Loucy (cell line): ENCODE results near the gene RBSN.

Source experiments
- H2AFZ ChIP-seq: fragments of 200-600 bp; sonication (generic); 2 replicates; pipeline ENCODE4 v1.6.0; 2016; ENCODE audit warnings: antibody characterized with exemption, mild to moderate bottlenecking, low read length, moderate library complexity
- H3F3A ChIP-seq: fragments of 200-600 bp; 2 replicates; pipeline ENCODE4 v1.6.0; 2016; ENCODE audit warnings: antibody characterized with exemption, low read depth, mild to moderate bottlenecking
- H3K27me3 ChIP-seq: fragments of 200-600 bp; sonication (generic); 2 replicates; pipeline ENCODE4 v1.6.1; 2014; ENCODE audit warnings: low read length, mild to moderate bottlenecking; ENCODE audit not compliant: insufficient read depth, poor library complexity, severe bottlenecking
- H3K36me3 ChIP-seq: fragments of 200-600 bp; sonication (generic); 2 replicates; pipeline ENCODE4 v1.6.1; 2016; ENCODE audit warnings: low read length; ENCODE audit not compliant: insufficient read depth
- H3K4me1 ChIP-seq: fragments of 200-600 bp; sonication (generic); 2 replicates; pipeline ENCODE4 v1.5.1; 2014; ENCODE audit warnings: low read length, mild to moderate bottlenecking; ENCODE audit not compliant: insufficient read depth, poor library complexity, severe bottlenecking
- H3K4me2 ChIP-seq: fragments of 200-600 bp; sonication (generic); 2 replicates; pipeline ENCODE4 v1.6.0; 2014; ENCODE audit warnings: antibody characterized with exemption, low read length, low read depth, mild to moderate bottlenecking; ENCODE audit not compliant: poor library complexity, severe bottlenecking
- H3K4me3 ChIP-seq: fragments of 200-600 bp; sonication (generic); 2 replicates; pipeline ENCODE4 v1.5.1; 2014; ENCODE audit warnings: low read length, mild to moderate bottlenecking, mixed read lengths; ENCODE audit not compliant: poor library complexity, severe bottlenecking
- H3K79me2 ChIP-seq: fragments of 200-600 bp; sonication (generic); 2 replicates; pipeline ENCODE4 v1.6.1; 2014; ENCODE audit warnings: low read length; ENCODE audit not compliant: insufficient read depth
- H3K9ac ChIP-seq: fragments of 200-600 bp; sonication (generic); 2 replicates; pipeline ENCODE4 v1.6.0; 2014; ENCODE audit warnings: mild to moderate bottlenecking, low read depth, low read length, moderate library complexity; ENCODE audit not compliant: poor library complexity, severe bottlenecking
- H3K9me2 ChIP-seq: fragments of 200-600 bp; sonication (generic); replicated peaks from 2 replicates; pipeline ENCODE4 v1.6.1; 2016; ENCODE audit warnings: low read depth, low read length, mixed read lengths
- H3K9me3 ChIP-seq: fragments of 200-600 bp; sonication (generic); 2 replicates; pipeline ENCODE4 v1.6.1; 2014; ENCODE audit warnings: mild to moderate bottlenecking, antibody characterized with exemption, low read length, low read depth; ENCODE audit not compliant: insufficient read depth
- H4K20me1 ChIP-seq: fragments of 200-600 bp; sonication (generic); 2 replicates; pipeline ENCODE4 v1.6.0; 2014; ENCODE audit warnings: antibody characterized with exemption, low read length, mild to moderate bottlenecking; ENCODE audit not compliant: insufficient read depth, poor library complexity, severe bottlenecking
- CTCF ChIP-seq: fragments of 200-600 bp; sonication (generic); conservative IDR thresholded peaks from 2 replicates; pipeline ENCODE4 v1.5.1; 2014; ENCODE audit warnings: mild to moderate bottlenecking, antibody characterized with exemption, low read length
- EZH2phosphoT487 ChIP-seq: fragments of 200-600 bp; IDR thresholded peaks from 2 replicates; pipeline ENCODE4 v1.6.1; 2018; ENCODE audit warnings: antibody characterized with exemption, mild to moderate bottlenecking, moderate library complexity, borderline replicate concordance

RBSN gene

GRCh38 chr3:15029625-15030024 lies 69.3 kb downstream of the RBSN start:
- Histone ChIP-seq H3K9ac (no peak overlapping the region), H3K36me3 (peaks cover 94% of the 10 kb centered on the region; the same call in 1 of the 2 replicates), H4K20me1 (no peaks in the 10 kb centered on the region), H2AFZ (no peak overlapping the region), H3K4me1 (no peaks in the 10 kb centered on the region), H3K4me3 (no peak overlapping the region), H3F3A (no peaks in the 10 kb centered on the region), H3K27me3 (no peaks in the 10 kb centered on the region), H3K79me2 (no peaks in the 10 kb centered on the region), H3K4me2 (no peak overlapping the region), H3K9me3 (no peaks in the 10 kb centered on the region), H3K9me2 (no peaks in the 10 kb centered on the region)
- TF ChIP-seq EZH2phosphoT487: no peak
- no peak for TF ChIP-seq CTCF

- Histone ChIP-seq H3K4me2 (no peak overlapping the region), H3K9me2 (no peaks in the 10 kb centered on the region), H3K4me3 (no peak overlapping the region), H4K20me1 (no peaks in the 10 kb centered on the region), H2AFZ (no peak overlapping the region), H3K79me2 (no peaks in the 10 kb centered on the region), H3K27me3 (no peaks in the 10 kb centered on the region), H3K9me3 (no peaks in the 10 kb centered on the region), H3F3A (no peaks in the 10 kb centered on the region), H3K9ac (no peak overlapping the region), H3K4me1 (no peaks in the 10 kb centered on the region), H3K36me3 (peaks cover 91% of the 10 kb centered on the region)
- no peak for TF ChIP-seq EZH2phosphoT487
- no peak for TF ChIP-seq CTCF
Observed at GRCh38 chr3:15023719-15024118, 75.2 kb downstream of the RBSN start.

GRCh38 chr3:15023249-15023648 lies 75.7 kb downstream of the RBSN start:
- Histone ChIP-seq H3K4me2 (no peak overlapping the region), H4K20me1 (no peaks in the 10 kb centered on the region), H3K9ac (no peak overlapping the region), H2AFZ (no peak overlapping the region), H3K36me3 (peaks cover 90% of the 10 kb centered on the region), H3K79me2 (no peaks in the 10 kb centered on the region), H3K9me2 (no peaks in the 10 kb centered on the region), H3K27me3 (no peaks in the 10 kb centered on the region), H3K4me3 (no peak overlapping the region), H3K4me1 (no peaks in the 10 kb centered on the region), H3K9me3 (no peaks in the 10 kb centered on the region), H3F3A (no peaks in the 10 kb centered on the region)
- TF ChIP-seq CTCF: no peak
- no peak for TF ChIP-seq EZH2phosphoT487
